ENCODE data around the gene RPS6KA4. TPM values are rescaled to one million over a fixed set of nuclear protein-coding genes. Genes with fewer than 3 reads are reported as not detected.

RPS6KA4 gene
- total RNA-seq, 4 donors from 2014 or later: 19.1 to 36.1 (median 26.0) TPM

GRCh38 chr11:64371201-64371600, 12.2 kb downstream of the RPS6KA4 start:
- Histone ChIP-seq H3K4me1 (no peaks in the 10 kb centered on the region), H3K9me3 (no peaks in the 10 kb centered on the region), H3K27ac (replicated peaks in 1 of 4) (no peak overlapping the region), H3K4me3 (no peak overlapping the region), H3K27me3 (no peaks in the 10 kb centered on the region), H3K36me3 (peaks cover 36 to 56% (median 54%) of the 10 kb centered on the region in 4 donors)
- 92% methylated on average over 16 of the region's 22 CpGs for WGBS
- no peak for DNase-seq (ENCODE audit: extremely low spot score)
- TF ChIP-seq POLR2A (IDR thresholded peaks at IDR 0.05; ENCODE audit: low read depth) (no peak), POLR2AphosphoS5 (IDR thresholded peaks at IDR 0.05) (no peak), EP300 (IDR thresholded peaks at IDR 0.05) (no peak)
- TF ChIP-seq, protein P1, sequence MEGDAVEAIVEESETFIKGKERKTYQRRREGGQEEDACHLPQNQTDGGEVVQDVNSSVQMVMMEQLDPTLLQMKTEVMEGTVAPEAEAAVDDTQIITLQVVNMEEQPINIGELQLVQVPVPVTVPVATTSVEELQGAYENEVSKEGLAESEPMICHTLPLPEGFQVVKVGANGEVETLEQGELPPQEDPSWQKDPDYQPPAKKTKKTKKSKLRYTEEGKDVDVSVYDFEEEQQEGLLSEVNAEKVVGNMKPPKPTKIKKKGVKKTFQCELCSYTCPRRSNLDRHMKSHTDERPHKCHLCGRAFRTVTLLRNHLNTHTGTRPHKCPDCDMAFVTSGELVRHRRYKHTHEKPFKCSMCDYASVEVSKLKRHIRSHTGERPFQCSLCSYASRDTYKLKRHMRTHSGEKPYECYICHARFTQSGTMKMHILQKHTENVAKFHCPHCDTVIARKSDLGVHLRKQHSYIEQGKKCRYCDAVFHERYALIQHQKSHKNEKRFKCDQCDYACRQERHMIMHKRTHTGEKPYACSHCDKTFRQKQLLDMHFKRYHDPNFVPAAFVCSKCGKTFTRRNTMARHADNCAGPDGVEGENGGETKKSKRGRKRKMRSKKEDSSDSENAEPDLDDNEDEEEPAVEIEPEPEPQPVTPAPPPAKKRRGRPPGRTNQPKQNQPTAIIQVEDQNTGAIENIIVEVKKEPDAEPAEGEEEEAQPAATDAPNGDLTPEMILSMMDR (IDR thresholded peaks at IDR 0.05): no peak
- intact Hi-C loops (cut with DNase I): no loop called here

DNA sequence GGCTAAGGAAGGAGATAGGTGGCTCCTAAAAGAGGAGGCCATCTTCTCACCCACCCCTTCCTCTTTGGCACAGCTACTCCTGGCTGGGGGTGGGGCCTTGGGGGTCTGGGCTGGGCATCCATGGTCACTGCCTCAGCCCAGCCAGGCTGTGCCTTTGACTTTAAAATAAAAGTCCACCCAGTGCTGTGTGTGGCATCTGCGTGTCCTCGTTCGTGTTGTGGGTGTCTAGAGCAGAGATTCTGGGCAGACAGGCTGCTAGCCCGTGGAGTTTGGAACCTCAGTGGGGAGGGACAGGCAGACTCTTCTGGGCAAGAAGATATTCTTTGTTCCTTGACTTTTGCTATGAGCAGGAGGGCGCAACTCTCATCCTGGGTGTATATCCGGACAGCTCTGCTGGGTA, 13.1 kb downstream of the RPS6KA4 start:
- intact Hi-C loops (cut with DNase I): no loop called here
- DNase-seq (ENCODE audit: extremely low spot score): no peak
- peaks cover 33 to 48% (median 46%) of the 10 kb centered on the region in 4 donors for H3K36me3 ChIP-seq
- no peak overlapping the region for H3K4me3 ChIP-seq
- WGBS: 91% methylated on average over 6 of the region's 6 CpGs
- H3K9me3 ChIP-seq: no peaks in the 10 kb centered on the region
- no peak for TF ChIP-seq POLR2AphosphoS5 (IDR thresholded peaks at IDR 0.05)
- TF ChIP-seq, protein P1 (IDR thresholded peaks at IDR 0.05): no peak
- no peak for TF ChIP-seq POLR2A (IDR thresholded peaks at IDR 0.05; ENCODE audit: low read depth)
- no peak for TF ChIP-seq EP300 (IDR thresholded peaks at IDR 0.05)
- no peak overlapping the region for H3K27ac ChIP-seq (replicated peaks in 1 of 4)
- no peaks in the 10 kb centered on the region for H3K4me1 ChIP-seq
- H3K27me3 ChIP-seq: no peaks in the 10 kb centered on the region

GRCh38 chr11:64372802-64373597, 14.0 kb downstream of the RPS6KA4 start:
- no peak for DNase-seq (ENCODE audit: extremely low spot score)
- Histone ChIP-seq H3K4me3 (no peak overlapping the region), H3K36me3 (peaks cover 24 to 38% (median 36%) of the 10 kb centered on the region in 4 donors), H3K27ac (replicated peaks in 1 of 4) (no peak overlapping the region), H3K9me3 (no peaks in the 10 kb centered on the region), H3K4me1 (peaks cover 0 to 1% (median under 1%) of the 10 kb centered on the region in 4 donors), H3K27me3 (no peaks in the 10 kb centered on the region)
- TF ChIP-seq POLR2AphosphoS5 (IDR thresholded peaks at IDR 0.05) (no peak), POLR2A (IDR thresholded peaks at IDR 0.05; ENCODE audit: low read depth) (no peak), EP300 (IDR thresholded peaks at IDR 0.05) (no peak)
- TF ChIP-seq, protein P1 (IDR thresholded peaks at IDR 0.05): no peak
- intact Hi-C loops (cut with DNase I): no loop called here
- 64% methylated on average over 12 of the region's 18 CpGs for WGBS

GRCh38 chr11:64373598-64373974, 14.6 kb downstream of the RPS6KA4 start:
- Histone ChIP-seq H3K4me1 (peaks cover 0 to 7% (median 6%) of the 10 kb centered on the region in 4 donors), H3K4me3 (no peak overlapping the region), H3K9me3 (no peaks in the 10 kb centered on the region), H3K27me3 (no peaks in the 10 kb centered on the region), H3K27ac (replicated peaks in 1 of 4) (no peak overlapping the region), H3K36me3 (peaks cover 18 to 32% (median 30%) of the 10 kb centered on the region in 4 donors)
- intact Hi-C loops (cut with DNase I): no loop called here
- TF ChIP-seq POLR2A (IDR thresholded peaks at IDR 0.05; ENCODE audit: low read depth): no peak
- TF ChIP-seq POLR2AphosphoS5 (IDR thresholded peaks at IDR 0.05): no peak
- TF ChIP-seq, protein P1 (IDR thresholded peaks at IDR 0.05): no peak
- no peak for TF ChIP-seq EP300 (IDR thresholded peaks at IDR 0.05)
- WGBS: 92% methylated on average over 2 of the region's 5 CpGs
- DNase-seq (ENCODE audit: extremely low spot score): no peak

All from esophagus muscularis mucosa (tissue), 4 donors.